Upper lobe of left lung (tissue), 6 donors: ENCODE data around the gene CYB5B. TPM values are rescaled to one million over a fixed set of nuclear protein-coding genes. Genes with fewer than 3 reads are reported as not detected.
"Not testable (repeated sequence)": the region's sequence is repeated elsewhere in the genome, so short reads cannot be mapped to it uniquely, and the experiment has no call there.

Source experiments
- ATAC-seq, 2 donors: fragments of 200-7000 bp; cut with Tn5 transposase; one replicate each; pipeline ENCODE4 v1.9.1; 2022; ENCODE audit warnings: mild to moderate bottlenecking in 2 of 2, moderate library complexity in 2 of 2; ENCODE audit not compliant: low FRiP score in 2 of 2
- DNase-seq, 2 donors: peaks; one replicate each; pipeline ENCODE4 v3.0.0-alpha.2; 2019 to 2020
- H3K27ac ChIP-seq, 4 donors: fragments of 200-600 bp; sonication (generic); one replicate each; pipeline ENCODE4 v1.5.1; 2016 to 2019
- H3K27me3 ChIP-seq, 4 donors: fragments of 200-600 bp; sonication (generic); one replicate each; pipeline ENCODE4 v1.5.1; 2017 to 2019
- H3K36me3 ChIP-seq, 4 donors: fragments of 200-600 bp; sonication (generic); one replicate each; pipeline ENCODE4 v1.5.1; 2016 to 2019
- H3K4me1 ChIP-seq, 4 donors: fragments of 200-600 bp; sonication (generic); one replicate each; pipeline ENCODE4 v1.5.1; 2018 to 2019
- H3K4me3 ChIP-seq, 4 donors: fragments of 200-600 bp; sonication (generic); one replicate each; pipeline ENCODE4 v1.5.1; 2017 to 2019; ENCODE audit warnings: mild to moderate bottlenecking in 2 of 4, moderate library complexity in 1 of 4
- H3K9me3 ChIP-seq, 4 donors: fragments of 200-600 bp; sonication (generic); one replicate each; pipeline ENCODE4 v1.5.1; 2018 to 2019
- EP300 ChIP-seq, 4 donors: sonication (generic); formaldehyde crosslinking; IDR thresholded peaks; one replicate each; pipeline ENCODE4 v1.5.1; 2017; ENCODE audit warnings: antibody characterized with exemption in 4 of 4, control low read depth in 2 of 4
- POLR2A ChIP-seq, 4 donors: fragments of 450-650 bp; IDR thresholded peaks; one replicate each; pipeline ENCODE4 v1.5.1; 2016 to 2017; ENCODE audit warnings: antibody characterized with exemption in 4 of 4, mild to moderate bottlenecking in 2 of 4
- POLR2AphosphoS5 ChIP-seq, 2 donors: sonication (generic); formaldehyde crosslinking; IDR thresholded peaks; one replicate each; pipeline ENCODE4 v1.5.1; 2017; ENCODE audit warnings: antibody characterized with exemption in 2 of 2
- WGBS, 2 donors: methylation state at CpG; one replicate each; pipeline ENCODE4 v1.1.5; 2017 to 2018; 5-methylcytosine and 5-hydroxymethylcytosine counted together
- total RNA-seq, 6 donors: library from RNA; depleted of rRNA in 4 of 6; stranded (reverse); fragments of >200 nt in 4 of 6; gene quantifications; one replicate each; pipeline versions ENCODE4 v1.1.0 to v1.2.1, GENCODE V29; 2016 to 2021
- TF ChIP-seq, protein P1 (sequence below), 6 experiments: fragments of 450-650 bp in 4 of 6; fragments of 200-600 bp in 2 of 6; sonication (generic) in 2 of 6; IDR thresholded peaks; one replicate each; pipeline ENCODE4 v1.5.1; 2016 to 2019; ENCODE audit warnings: antibody characterized with exemption in 6 of 6
- donor health status: DM: no; HTN: no; CAD: no; lungs with moderate emphysema.
- donor health status: DM: no; HTN: yes; CAD: no; lungs with severe emphysema.

Gene CYB5B
- total RNA-seq, 6 donors from 2014 or later, result 25.2 to 93.1 (median 69.4) TPM

DNA sequence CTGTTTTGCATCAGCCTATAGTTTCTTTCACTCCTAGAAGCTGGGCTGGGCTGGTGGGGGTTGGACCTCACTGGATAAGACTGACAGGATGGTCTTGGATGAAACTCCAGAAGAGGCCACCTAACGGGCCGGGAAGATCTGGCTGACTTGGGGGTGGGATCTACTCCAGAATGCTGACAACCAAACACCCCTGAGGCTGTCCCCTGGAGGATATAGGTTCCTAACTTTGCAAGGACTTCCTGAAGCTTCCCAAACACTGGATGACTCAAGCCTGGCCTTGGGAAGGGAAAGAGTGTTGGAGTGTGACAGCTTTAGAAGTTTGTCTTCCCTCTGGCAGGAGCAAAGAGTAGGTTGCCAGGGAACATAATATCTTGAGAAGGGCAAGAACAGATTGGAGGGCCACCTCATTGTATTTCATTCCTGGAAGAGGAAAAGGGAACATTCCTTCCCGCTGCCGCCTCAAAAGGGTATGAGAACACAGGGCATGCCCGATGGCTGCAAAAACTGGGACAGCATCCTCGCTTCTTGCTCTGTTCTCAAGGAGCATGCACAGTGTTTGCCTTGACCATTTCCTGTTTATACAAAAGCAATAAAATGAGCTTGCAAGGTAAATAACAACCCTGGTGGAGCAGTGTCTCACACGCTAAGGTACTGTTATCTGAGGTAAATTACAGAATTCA is 6.8 kb upstream of the CYB5B start:
- Histone ChIP-seq H3K27ac (peak overlapping the region; percentile 55 to 84 (median 67)), H3K4me1 (peaks cover 14 to 18% (median 16%) of the 10 kb centered on the region in 4 donors), H3K36me3 (no peaks in the 10 kb centered on the region), H3K4me3 (no peak overlapping the region), H3K9me3 (no peaks in the 10 kb centered on the region), H3K27me3 (no peaks in the 10 kb centered on the region)
- TF ChIP-seq EP300 (IDR thresholded peaks at IDR 0.05) (peak in 2 of 4 donors; percentile 20 to 21), POLR2A (IDR thresholded peaks at IDR 0.05) (no peak), POLR2AphosphoS5 (IDR thresholded peaks at IDR 0.05) (peak in 1 of 2 donors; percentile 41)
- peak in 1 of 2 donors; percentile 75 for ATAC-seq
- 41 to 42% methylated on average over 5 to 7 of the region's 7 CpGs for WGBS, 2 donors
- no peak for DNase-seq

DNA sequence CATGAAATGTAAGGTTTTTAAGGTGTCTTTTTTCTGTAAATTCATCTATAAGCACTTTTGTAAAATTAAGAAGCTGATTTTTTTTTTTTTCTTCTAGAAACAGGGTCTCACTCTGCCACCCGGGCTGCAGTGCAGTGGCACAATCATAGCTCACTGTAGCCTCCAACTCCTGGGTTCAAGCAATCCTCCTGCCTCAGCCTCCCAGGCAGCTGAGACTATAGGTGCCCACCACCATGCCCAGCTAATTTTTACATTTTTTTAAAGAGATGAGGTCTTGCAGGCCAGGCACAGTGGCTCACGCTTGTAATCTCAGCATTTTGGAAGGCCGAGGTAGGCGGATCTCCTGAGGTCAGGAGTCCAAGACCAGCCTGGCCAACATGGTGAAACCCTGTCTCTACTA is 4.5 kb upstream of the CYB5B start:
- TF ChIP-seq, protein P1, sequence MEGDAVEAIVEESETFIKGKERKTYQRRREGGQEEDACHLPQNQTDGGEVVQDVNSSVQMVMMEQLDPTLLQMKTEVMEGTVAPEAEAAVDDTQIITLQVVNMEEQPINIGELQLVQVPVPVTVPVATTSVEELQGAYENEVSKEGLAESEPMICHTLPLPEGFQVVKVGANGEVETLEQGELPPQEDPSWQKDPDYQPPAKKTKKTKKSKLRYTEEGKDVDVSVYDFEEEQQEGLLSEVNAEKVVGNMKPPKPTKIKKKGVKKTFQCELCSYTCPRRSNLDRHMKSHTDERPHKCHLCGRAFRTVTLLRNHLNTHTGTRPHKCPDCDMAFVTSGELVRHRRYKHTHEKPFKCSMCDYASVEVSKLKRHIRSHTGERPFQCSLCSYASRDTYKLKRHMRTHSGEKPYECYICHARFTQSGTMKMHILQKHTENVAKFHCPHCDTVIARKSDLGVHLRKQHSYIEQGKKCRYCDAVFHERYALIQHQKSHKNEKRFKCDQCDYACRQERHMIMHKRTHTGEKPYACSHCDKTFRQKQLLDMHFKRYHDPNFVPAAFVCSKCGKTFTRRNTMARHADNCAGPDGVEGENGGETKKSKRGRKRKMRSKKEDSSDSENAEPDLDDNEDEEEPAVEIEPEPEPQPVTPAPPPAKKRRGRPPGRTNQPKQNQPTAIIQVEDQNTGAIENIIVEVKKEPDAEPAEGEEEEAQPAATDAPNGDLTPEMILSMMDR (IDR thresholded peaks at IDR 0.05), result no peak
- TF ChIP-seq EP300 (IDR thresholded peaks at IDR 0.05), result no peak
- TF ChIP-seq POLR2AphosphoS5 (IDR thresholded peaks at IDR 0.05), result no peak
- TF ChIP-seq POLR2A (IDR thresholded peaks at IDR 0.05), result no peak
- DNase-seq (no peak), ATAC-seq (no peak)
- no peak overlapping the region for H3K4me3 ChIP-seq
- no peaks in the 10 kb centered on the region for H3K9me3 ChIP-seq
- H3K27ac ChIP-seq, result no peak overlapping the region
- 87 to 98% methylated on average over 4 of the region's 4 CpGs for WGBS, 2 donors
- no peaks in the 10 kb centered on the region for H3K27me3 ChIP-seq
- H3K4me1 ChIP-seq, result peaks cover 14 to 21% (median 17%) of the 10 kb centered on the region in 4 donors
- H3K36me3 ChIP-seq, result no peaks in the 10 kb centered on the region

DNA sequence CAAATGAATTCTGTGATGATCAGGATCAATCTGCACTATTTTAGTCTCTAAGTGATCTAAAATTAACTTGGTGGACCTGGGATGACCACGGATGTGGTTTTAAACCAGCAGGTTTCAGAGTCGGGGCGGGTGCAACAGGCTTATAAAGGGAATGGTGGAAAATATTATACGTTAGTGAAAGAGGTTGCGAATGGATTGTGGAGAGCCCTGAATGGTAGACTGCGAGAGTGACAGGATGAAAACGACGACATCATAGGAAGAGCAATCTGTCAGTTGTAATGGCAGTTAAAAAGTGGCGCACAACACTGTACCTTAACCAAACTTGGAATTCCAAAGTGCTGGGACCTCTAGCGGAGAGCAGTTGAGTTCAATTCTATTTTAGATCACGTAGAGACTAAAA is 1.2 kb upstream of the CYB5B start:
- H3K4me3 ChIP-seq, result peak overlapping the region in 1 of 4 donors; percentile 64
- WGBS, 2 donors, result 77 to 84% methylated on average over 11 of the region's 11 CpGs
- peaks cover 0 to 11% (median 8%) of the 10 kb centered on the region in 4 donors for H3K36me3 ChIP-seq
- no peaks in the 10 kb centered on the region for H3K9me3 ChIP-seq
- peak overlapping the region in 1 of 4 donors; percentile 80 for H3K27ac ChIP-seq
- H3K4me1 ChIP-seq, result peaks cover 10 to 19% (median 15%) of the 10 kb centered on the region in 4 donors
- no peak for ATAC-seq
- TF ChIP-seq, protein P1 (IDR thresholded peaks at IDR 0.05), result no peak
- TF ChIP-seq EP300 (IDR thresholded peaks at IDR 0.05) (no peak), POLR2AphosphoS5 (IDR thresholded peaks at IDR 0.05) (no peak), POLR2A (IDR thresholded peaks at IDR 0.05) (no peak)
- DNase-seq, result no peak
- H3K27me3 ChIP-seq, result no peaks in the 10 kb centered on the region

DNA sequence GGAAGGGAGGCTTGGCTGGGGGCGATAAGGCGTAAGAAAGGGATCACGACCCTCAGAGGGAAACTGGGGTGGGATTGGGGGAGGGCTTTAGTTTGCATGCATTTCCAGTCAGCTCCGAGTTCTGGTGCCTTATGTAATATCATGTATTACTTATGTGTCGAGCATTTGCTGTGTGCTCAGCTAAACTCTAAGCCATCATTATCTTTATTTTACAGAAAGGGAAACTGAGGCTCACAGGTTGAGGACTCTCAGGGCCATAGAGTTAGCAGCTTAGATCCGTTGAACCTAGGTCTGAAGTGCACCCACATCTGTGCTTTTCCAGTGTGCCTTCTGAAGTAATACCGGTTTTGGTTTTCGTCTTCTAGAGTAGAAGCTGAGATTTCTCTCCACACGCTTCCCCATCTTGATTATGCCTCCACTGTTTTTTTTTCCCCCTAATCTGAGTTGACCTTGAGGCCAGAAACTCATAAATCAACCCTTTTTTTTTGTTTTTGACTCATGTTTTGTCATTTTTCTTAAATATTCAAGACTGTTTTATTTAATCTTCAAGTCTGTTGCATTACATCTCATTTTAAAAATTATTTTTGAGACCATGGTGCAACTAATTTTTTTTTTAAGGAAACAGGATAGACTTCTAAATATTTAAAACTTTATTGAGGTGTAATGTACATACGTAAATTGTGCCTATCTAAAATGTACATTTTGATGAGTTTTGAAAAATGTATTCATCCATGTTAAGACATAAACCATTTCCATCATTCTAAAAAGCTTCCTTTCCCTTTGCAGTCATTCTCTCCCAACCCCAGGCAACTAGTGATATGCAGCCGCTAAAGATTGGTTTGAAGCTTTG is 741 bp downstream of the CYB5B start:
- DNase-seq (no peak), ATAC-seq (no peak)
- H3K4me1 ChIP-seq, result peaks cover 7 to 18% (median 14%) of the 10 kb centered on the region in 4 donors
- H3K9me3 ChIP-seq, result no peaks in the 10 kb centered on the region
- TF ChIP-seq, protein P1 (IDR thresholded peaks at IDR 0.05), result no peak
- no peak for TF ChIP-seq POLR2AphosphoS5 (IDR thresholded peaks at IDR 0.05)
- no peak for TF ChIP-seq EP300 (IDR thresholded peaks at IDR 0.05)
- no peak for TF ChIP-seq POLR2A (IDR thresholded peaks at IDR 0.05)
- H3K27me3 ChIP-seq, result no peaks in the 10 kb centered on the region
- peaks cover 0 to 29% (median 22%) of the 10 kb centered on the region in 4 donors for H3K36me3 ChIP-seq
- H3K27ac ChIP-seq, result peak overlapping the region; percentile 80 to 92 (median 84)
- WGBS, 2 donors, result 12 to 14% methylated on average over 11 of the region's 11 CpGs
- peak overlapping the region; percentile 64 to 94 (median 72) for H3K4me3 ChIP-seq

DNA sequence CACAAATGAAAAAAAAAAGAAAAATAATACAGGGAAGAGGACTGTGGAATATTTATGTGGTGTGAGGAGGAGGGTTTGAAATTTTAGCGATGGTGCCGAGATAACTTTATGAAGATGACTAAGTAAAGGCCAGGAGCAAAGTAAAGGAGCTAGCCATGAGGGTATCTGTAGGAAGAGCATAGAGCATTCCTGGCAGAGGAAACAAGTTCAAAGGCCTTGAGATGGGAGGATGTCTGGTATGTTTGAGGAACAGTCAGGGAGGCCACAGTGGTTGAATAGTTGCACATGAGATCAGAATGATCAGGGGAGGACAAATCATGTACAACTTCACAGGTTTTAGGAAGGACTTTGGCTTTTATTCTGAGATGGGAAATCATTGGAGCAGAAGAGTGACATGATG is 4.2 kb downstream of the CYB5B start:
- no peak for DNase-seq
- Histone ChIP-seq H3K36me3 (peaks cover 5 to 63% (median 35%) of the 10 kb centered on the region in 4 donors), H3K27ac (no peak overlapping the region), H3K27me3 (no peaks in the 10 kb centered on the region), H3K4me3 (no peak overlapping the region), H3K4me1 (peaks cover 6 to 18% (median 14%) of the 10 kb centered on the region in 4 donors), H3K9me3 (no peaks in the 10 kb centered on the region)
- 98% methylated on average over 2 of the region's 2 CpGs for WGBS, 2 donors
- TF ChIP-seq, protein P1 (IDR thresholded peaks at IDR 0.05), result no peak
- TF ChIP-seq EP300 (IDR thresholded peaks at IDR 0.05) (no peak), POLR2AphosphoS5 (IDR thresholded peaks at IDR 0.05) (no peak), POLR2A (IDR thresholded peaks at IDR 0.05) (no peak)
- no peak for ATAC-seq

DNA sequence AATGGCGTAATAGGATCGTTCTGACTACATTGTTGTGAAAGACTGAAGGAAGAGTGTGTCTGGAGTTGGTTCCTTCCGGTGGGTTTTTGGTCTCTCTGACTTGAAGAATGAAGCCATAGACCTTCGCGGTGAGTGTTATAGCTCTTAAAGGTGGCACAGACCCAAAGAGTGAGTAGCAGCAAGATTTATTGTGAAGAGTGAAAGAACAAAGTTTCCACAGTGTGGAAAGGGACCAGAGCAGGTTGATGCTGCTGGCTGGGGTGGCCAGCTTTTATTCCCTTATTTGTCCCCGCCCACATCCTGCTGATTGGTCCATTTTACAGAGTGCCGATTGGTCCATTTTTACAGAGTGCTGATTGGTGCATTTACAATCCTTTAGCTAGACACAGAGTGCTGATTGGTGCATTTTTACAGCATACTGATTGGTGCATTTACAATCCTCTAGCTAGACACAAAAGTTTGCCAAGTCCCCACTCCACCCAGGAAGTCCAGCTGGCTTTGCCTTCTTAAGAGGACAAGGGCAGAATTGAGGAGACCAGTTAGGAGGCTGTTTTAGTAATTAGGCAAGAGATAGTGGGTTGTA is 4.7 kb downstream of the CYB5B start:
- not testable (repeated sequence) for H3K27ac ChIP-seq, DNase-seq, ATAC-seq, H3K27me3 ChIP-seq, H3K9me3 ChIP-seq, H3K4me3 ChIP-seq
- H3K4me1 ChIP-seq, result peaks cover 5 to 18% (median 14%) of the 10 kb centered on the region in 4 donors
- 93% methylated on average over 7 of the region's 7 CpGs for WGBS, 2 donors
- H3K36me3 ChIP-seq, result peaks cover 5 to 63% (median 35%) of the 10 kb centered on the region in 4 donors
